ENCODE measurements around the gene TMEFF1. TPM values are rescaled to one million over a fixed set of nuclear protein-coding genes. Genes with fewer than 3 reads are reported as not detected.

TMEFF1 gene
- total RNA-seq (23.9 and 34.2 TPM in 2 replicates), polyA plus RNA-seq (22.3 and 33.0 TPM in 2 replicates)

- Histone ChIP-seq H3K27ac (no peak within 1 kb of the TSS), H3K4me3 (peak within 1 kb of the TSS; percentile 91), H3K27me3 (no peaks in the 10 kb centered on the region), H3K4me1 (ENCODE audit: low read depth) (peaks cover 6% of the 10 kb centered on the region), H3K9me3 (ENCODE audit: low read depth) (no peaks in the 10 kb centered on the region), H3K36me3 (no peaks in the 10 kb centered on the region)
- TF ChIP-seq CTCF (IDR thresholded peaks at IDR 0.05; ENCODE audit: low read depth, low read length): peak; percentile 17
- peak; percentile 18 to 80 for DNase-seq (ENCODE audit: low read depth in 1 of 2, low spot score in 1 of 2)
Measured at GRCh38 chr9:100472788-100473275, at the start of gene TMEFF1. TMEFF1 (plus strand) TSS chr9:100473149; CDS start chr9:100473545, 396 bp downstream.

GRCh38 chr9:100425758-100426157, 47.2 kb upstream of the TMEFF1 start:
- peaks cover 10% of the 10 kb centered on the region for H3K4me1 ChIP-seq (ENCODE audit: low read depth)
- peak in 1 of 2 donors; percentile 50 for DNase-seq (ENCODE audit: low read depth in 1 of 2, low spot score in 1 of 2)
- H3K4me3 ChIP-seq: no peak overlapping the region
- H3K36me3 ChIP-seq: no peaks in the 10 kb centered on the region
- H3K9me3 ChIP-seq (ENCODE audit: low read depth): no peaks in the 10 kb centered on the region
- H3K27me3 ChIP-seq: no peaks in the 10 kb centered on the region
- no peak overlapping the region for H3K27ac ChIP-seq
- no peak for TF ChIP-seq CTCF (IDR thresholded peaks at IDR 0.05; ENCODE audit: low read depth, low read length)

- no peaks in the 10 kb centered on the region for H3K36me3 ChIP-seq
- peak overlapping the region; percentile 72 for H3K4me3 ChIP-seq
- TF ChIP-seq CTCF (IDR thresholded peaks at IDR 0.05; ENCODE audit: low read depth, low read length): no peak
- H3K4me1 ChIP-seq (ENCODE audit: low read depth): peaks cover 10% of the 10 kb centered on the region
- no peaks in the 10 kb centered on the region for H3K27me3 ChIP-seq
- no peaks in the 10 kb centered on the region for H3K9me3 ChIP-seq (ENCODE audit: low read depth)
- peak overlapping the region; percentile 95 for H3K27ac ChIP-seq
- DNase-seq (ENCODE audit: low read depth in 1 of 2, low spot score in 1 of 2): peak in 1 of 2 donors; percentile 52
Measured at GRCh38 chr9:100426189-100426529, 46.8 kb upstream of the TMEFF1 start.

- peak within 1 kb of the TSS; percentile 97 for H3K4me3 ChIP-seq
- peak; percentile 66 to 89 for DNase-seq (ENCODE audit: low read depth in 1 of 2, low spot score in 1 of 2)
- H3K4me1 ChIP-seq (ENCODE audit: low read depth): peaks cover 10% of the 10 kb centered on the region
- no peak for TF ChIP-seq CTCF (IDR thresholded peaks at IDR 0.05; ENCODE audit: low read depth, low read length)
- peak within 1 kb of the TSS; percentile 95 for H3K27ac ChIP-seq
- H3K9me3 ChIP-seq (ENCODE audit: low read depth): no peaks in the 10 kb centered on the region
- no peaks in the 10 kb centered on the region for H3K27me3 ChIP-seq
- no peaks in the 10 kb centered on the region for H3K36me3 ChIP-seq
Measured at GRCh38 chr9:100426530-100427365, 46.2 kb upstream of the TMEFF1 start, which contains the start of gene MSANTD3. MSANTD3 (plus strand) TSS chr9:100427143; CDS start chr9:100441939, 14,796 bp downstream.

- Histone ChIP-seq H3K4me3 (peak overlapping the region; percentile 97), H3K27ac (peak overlapping the region; percentile 94), H3K9me3 (ENCODE audit: low read depth) (no peaks in the 10 kb centered on the region), H3K27me3 (no peaks in the 10 kb centered on the region), H3K4me1 (ENCODE audit: low read depth) (peaks cover 10% of the 10 kb centered on the region), H3K36me3 (no peaks in the 10 kb centered on the region)
- DNase-seq (ENCODE audit: low read depth in 1 of 2, low spot score in 1 of 2): peak; percentile 59 to 73
- no peak for TF ChIP-seq CTCF (IDR thresholded peaks at IDR 0.05; ENCODE audit: low read depth, low read length)
Measured at GRCh38 chr9:100427366-100428263, 45.3 kb upstream of the TMEFF1 start.

Data from cardiac muscle cell (in vitro differentiated cells and primary cell).